ENCODE results near the gene HSH2D.

DNA sequence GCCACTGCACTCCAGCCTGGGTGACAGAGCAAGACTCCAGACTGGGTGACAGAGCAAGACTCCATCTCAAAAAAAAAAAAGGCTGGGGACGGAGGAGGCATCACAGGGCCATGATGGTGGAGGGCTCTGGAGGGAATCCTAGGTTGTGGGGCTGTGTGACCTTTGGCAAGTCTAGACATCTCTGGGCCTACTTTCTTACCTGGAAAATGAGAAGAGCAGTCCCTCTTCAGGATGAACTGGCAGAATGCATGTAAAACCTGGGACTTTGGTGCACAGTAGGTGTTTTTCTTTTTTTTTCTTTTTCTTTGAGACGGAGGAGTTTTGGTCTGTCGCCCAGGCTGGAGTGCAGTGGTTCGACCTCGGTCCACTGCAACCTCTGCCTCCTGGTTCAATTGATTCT lies 16.2 kb downstream of the HSH2D start:
- TF ChIP-seq CTCF (IDR thresholded peaks at IDR 0.05 in 2 of 3, conservative IDR thresholded peaks at IDR 0.05 in 1 of 3; ENCODE audit: control insufficient read depth in 2 of 3, extremely low read depth in 1 of 3, insufficient read depth in 1 of 3, low read depth in 3 of 3, low read length in 3 of 3): no peak
- TF ChIP-seq YY1 (IDR thresholded peaks at IDR 0.05; ENCODE audit: low read depth, low read length): no peak
- no peak for TF ChIP-seq CREB1 (IDR thresholded peaks at IDR 0.05; ENCODE audit: low read depth)
